Peyer's patch (tissue), 4 donors: Measurements from ENCODE around the gene NFATC4.

Experiments used
- POLR2A ChIP-seq, 2 donors: fragments of 450-650 bp; IDR thresholded peaks; one replicate each; pipeline ENCODE4 v1.5.1; 2017; ENCODE audit warnings: antibody characterized with exemption in 2 of 2, mild to moderate bottlenecking in 2 of 2, moderate library complexity in 2 of 2
- TF ChIP-seq, protein P1 (sequence below), 6 experiments: fragments of 450-650 bp in 4 of 6; fragments of 200-600 bp in 2 of 6; sonication (generic) in 1 of 6; IDR thresholded peaks; one replicate each; pipeline ENCODE4 v1.5.1; 2017 to 2019; ENCODE audit warnings: antibody characterized with exemption in 6 of 6, mild to moderate bottlenecking in 3 of 6, moderate library complexity in 1 of 6

DNA sequence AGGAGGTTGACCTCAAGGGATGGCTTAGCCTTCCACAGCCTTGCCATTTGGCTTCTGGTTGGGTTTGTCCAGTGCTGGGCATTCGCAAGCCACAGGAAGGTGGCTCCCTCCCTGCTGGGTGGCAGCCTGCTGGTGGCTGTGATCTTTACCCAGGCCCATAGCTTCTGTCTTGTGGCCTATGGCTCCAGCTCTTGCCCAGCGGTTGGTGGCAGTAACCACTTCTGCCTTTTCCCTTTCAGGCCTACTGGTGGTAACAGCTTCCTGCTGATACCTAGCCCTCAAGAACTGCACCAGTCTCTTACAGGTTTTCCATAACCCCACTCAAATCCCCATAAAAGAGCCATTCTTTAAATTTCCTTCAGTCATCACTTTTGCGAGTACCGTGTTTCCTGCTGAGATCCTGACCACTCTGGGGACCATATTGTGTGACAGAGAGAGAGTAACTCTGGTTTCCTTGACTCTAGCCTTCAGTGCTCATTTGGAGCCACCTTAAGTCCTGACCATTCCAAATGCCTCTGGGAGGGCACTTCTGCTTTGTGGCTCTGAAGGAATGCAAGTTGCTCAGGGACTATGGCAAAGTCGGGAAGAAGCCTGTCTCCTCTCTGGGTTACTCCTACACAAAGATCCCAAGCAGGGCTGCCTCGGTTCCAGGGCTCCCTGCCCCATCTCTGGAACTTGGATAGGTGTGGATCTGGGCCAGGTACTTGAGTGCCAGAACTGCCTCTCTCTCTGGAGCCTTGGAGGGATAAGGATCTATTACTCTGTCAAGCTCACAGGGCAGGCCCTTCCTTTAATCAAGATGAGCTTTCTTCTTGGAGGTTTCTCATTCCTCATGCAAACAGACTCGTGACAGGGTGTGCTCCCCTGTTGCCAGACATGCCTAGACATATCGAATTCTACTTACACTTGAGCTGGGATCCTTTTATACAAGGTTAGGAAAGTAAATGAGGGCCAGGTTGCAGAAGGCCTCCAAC is 27.9 kb downstream of the NFATC4 start:
- TF ChIP-seq, protein P1, sequence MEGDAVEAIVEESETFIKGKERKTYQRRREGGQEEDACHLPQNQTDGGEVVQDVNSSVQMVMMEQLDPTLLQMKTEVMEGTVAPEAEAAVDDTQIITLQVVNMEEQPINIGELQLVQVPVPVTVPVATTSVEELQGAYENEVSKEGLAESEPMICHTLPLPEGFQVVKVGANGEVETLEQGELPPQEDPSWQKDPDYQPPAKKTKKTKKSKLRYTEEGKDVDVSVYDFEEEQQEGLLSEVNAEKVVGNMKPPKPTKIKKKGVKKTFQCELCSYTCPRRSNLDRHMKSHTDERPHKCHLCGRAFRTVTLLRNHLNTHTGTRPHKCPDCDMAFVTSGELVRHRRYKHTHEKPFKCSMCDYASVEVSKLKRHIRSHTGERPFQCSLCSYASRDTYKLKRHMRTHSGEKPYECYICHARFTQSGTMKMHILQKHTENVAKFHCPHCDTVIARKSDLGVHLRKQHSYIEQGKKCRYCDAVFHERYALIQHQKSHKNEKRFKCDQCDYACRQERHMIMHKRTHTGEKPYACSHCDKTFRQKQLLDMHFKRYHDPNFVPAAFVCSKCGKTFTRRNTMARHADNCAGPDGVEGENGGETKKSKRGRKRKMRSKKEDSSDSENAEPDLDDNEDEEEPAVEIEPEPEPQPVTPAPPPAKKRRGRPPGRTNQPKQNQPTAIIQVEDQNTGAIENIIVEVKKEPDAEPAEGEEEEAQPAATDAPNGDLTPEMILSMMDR (IDR thresholded peaks at IDR 0.05) = no peak
- no peak for TF ChIP-seq POLR2A (IDR thresholded peaks at IDR 0.05)
